Nephron (organoid): ENCODE measurements around the gene DZIP1.
"Not testable (repeated sequence)": the region's sequence is repeated elsewhere in the genome, so short reads cannot be mapped to it uniquely, and the experiment has no call there.

Experiments
- H3K27ac Mint-ChIP-seq, 3 experiments: 2 replicates each; pipeline ENCODE4 v1.8.0; 2020; ENCODE audit warnings: mixed read lengths in 3 of 3, mild to moderate bottlenecking in 2 of 3, moderate library complexity in 1 of 3
- H3K27me3 Mint-ChIP-seq: 2 replicates; pipeline ENCODE4 v1.8.0; 2021; ENCODE audit warnings: low read depth, mild to moderate bottlenecking, moderate library complexity, mixed read lengths
- H3K36me3 Mint-ChIP-seq: 2 replicates; pipeline ENCODE4 v1.8.0; 2020; ENCODE audit warnings: low read depth, mixed read lengths
- H3K4me1 Mint-ChIP-seq: 2 replicates; pipeline ENCODE4 v1.8.0; 2020; ENCODE audit warnings: mixed read lengths
- H3K4me3 Mint-ChIP-seq, 3 experiments: 2 replicates each; pipeline ENCODE4 v1.8.0; 2020; ENCODE audit warnings: mild to moderate bottlenecking in 3 of 3, mixed read lengths in 3 of 3, moderate library complexity in 2 of 3
- H3K9me3 Mint-ChIP-seq: 2 replicates; pipeline ENCODE4 v1.8.0; 2020; ENCODE audit warnings: mixed read lengths
- TF ChIP-seq, protein P1 (sequence below), 3 experiments: fragments of 200-600 bp; sonication (generic); IDR thresholded peaks; one replicate each; pipeline ENCODE4 v1.5.0; 2021; ENCODE audit warnings: antibody characterized with exemption in 3 of 3; ENCODE audit not compliant: unreplicated experiment in 3 of 3

DZIP1 gene

GRCh38 chr13:95568131-95568530 lies 76.4 kb downstream of the DZIP1 start:
- Mint-ChIP-seq H3K27ac (no peak overlapping the region), H3K27me3 (peaks cover 6% of the 10 kb centered on the region), H3K4me1 (no peaks in the 10 kb centered on the region), H3K36me3 (peaks cover 6% of the 10 kb centered on the region), H3K9me3 (peaks cover 3% of the 10 kb centered on the region), H3K4me3 (no peak overlapping the region)
- TF ChIP-seq, protein P1, sequence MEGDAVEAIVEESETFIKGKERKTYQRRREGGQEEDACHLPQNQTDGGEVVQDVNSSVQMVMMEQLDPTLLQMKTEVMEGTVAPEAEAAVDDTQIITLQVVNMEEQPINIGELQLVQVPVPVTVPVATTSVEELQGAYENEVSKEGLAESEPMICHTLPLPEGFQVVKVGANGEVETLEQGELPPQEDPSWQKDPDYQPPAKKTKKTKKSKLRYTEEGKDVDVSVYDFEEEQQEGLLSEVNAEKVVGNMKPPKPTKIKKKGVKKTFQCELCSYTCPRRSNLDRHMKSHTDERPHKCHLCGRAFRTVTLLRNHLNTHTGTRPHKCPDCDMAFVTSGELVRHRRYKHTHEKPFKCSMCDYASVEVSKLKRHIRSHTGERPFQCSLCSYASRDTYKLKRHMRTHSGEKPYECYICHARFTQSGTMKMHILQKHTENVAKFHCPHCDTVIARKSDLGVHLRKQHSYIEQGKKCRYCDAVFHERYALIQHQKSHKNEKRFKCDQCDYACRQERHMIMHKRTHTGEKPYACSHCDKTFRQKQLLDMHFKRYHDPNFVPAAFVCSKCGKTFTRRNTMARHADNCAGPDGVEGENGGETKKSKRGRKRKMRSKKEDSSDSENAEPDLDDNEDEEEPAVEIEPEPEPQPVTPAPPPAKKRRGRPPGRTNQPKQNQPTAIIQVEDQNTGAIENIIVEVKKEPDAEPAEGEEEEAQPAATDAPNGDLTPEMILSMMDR (IDR thresholded peaks at IDR 0.05; ENCODE audit: unreplicated experiment in 3 of 3) = no peak

GRCh38 chr13:95565758-95566157 lies 78.7 kb downstream of the DZIP1 start:
- H3K4me3 Mint-ChIP-seq, H3K27me3 Mint-ChIP-seq, H3K9me3 Mint-ChIP-seq, H3K36me3 Mint-ChIP-seq, H3K4me1 Mint-ChIP-seq, H3K27ac Mint-ChIP-seq: not testable (repeated sequence)

DNA sequence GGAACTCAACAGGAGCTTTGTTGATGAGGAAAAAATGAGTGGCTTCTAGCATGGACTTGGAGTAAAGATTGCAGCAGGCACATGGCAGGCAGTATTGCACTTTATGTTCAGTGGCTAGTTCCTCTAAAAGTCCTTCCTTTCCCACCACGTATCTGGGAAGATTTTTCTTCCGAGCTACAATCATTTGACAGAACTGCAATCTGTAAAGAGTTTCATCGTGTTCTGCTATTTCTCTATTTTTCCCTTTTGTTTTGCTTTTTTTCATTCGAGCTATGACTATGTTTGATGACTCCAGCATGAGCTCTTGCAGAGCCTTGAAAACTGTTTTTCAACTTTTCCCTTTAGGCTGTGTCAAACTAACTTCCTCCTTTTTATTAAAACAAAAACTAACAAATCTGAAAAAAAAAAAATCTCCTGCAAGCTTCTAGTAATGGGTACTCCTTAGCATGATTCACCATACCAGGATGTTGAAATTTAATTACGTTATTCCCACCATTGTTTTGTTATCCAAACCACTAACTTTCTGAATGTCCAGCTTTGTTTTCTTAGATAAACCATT lies 79.7 kb downstream of the DZIP1 start:
- H3K36me3 Mint-ChIP-seq = peaks cover 6% of the 10 kb centered on the region
- no peak overlapping the region for H3K27ac Mint-ChIP-seq

GRCh38 chr13:95564091-95564490 lies 80.4 kb downstream of the DZIP1 start:
- H3K27me3 Mint-ChIP-seq = peaks cover 6% of the 10 kb centered on the region
- H3K9me3 Mint-ChIP-seq = peaks cover 3% of the 10 kb centered on the region
- H3K4me1 Mint-ChIP-seq = no peaks in the 10 kb centered on the region
- H3K36me3 Mint-ChIP-seq = peaks cover 6% of the 10 kb centered on the region
- no peak overlapping the region for H3K4me3 Mint-ChIP-seq
- TF ChIP-seq, protein P1 (IDR thresholded peaks at IDR 0.05; ENCODE audit: unreplicated experiment in 3 of 3) = no peak
- no peak overlapping the region for H3K27ac Mint-ChIP-seq

More for the DNA sequence above, 79.7 kb downstream of the DZIP1 start:
- Mint-ChIP-seq H3K27me3 (peaks cover 6% of the 10 kb centered on the region), H3K9me3 (peaks cover 3% of the 10 kb centered on the region), H3K4me1 (no peaks in the 10 kb centered on the region), H3K4me3 (no peak overlapping the region)
- TF ChIP-seq, protein P1 (IDR thresholded peaks at IDR 0.05; ENCODE audit: unreplicated experiment in 3 of 3) = no peak

- Mint-ChIP-seq H3K36me3 (no peaks in the 10 kb centered on the region), H3K27ac (no peak overlapping the region), H3K27me3 (peaks cover 18% of the 10 kb centered on the region), H3K9me3 (no peaks in the 10 kb centered on the region), H3K4me3 (no peak overlapping the region), H3K4me1 (no peaks in the 10 kb centered on the region)
- TF ChIP-seq, protein P1 (IDR thresholded peaks at IDR 0.05; ENCODE audit: unreplicated experiment in 3 of 3) = no peak
These were observed 84.1 kb downstream of the DZIP1 start for GRCh38 chr13:95560387-95560786.

DNA sequence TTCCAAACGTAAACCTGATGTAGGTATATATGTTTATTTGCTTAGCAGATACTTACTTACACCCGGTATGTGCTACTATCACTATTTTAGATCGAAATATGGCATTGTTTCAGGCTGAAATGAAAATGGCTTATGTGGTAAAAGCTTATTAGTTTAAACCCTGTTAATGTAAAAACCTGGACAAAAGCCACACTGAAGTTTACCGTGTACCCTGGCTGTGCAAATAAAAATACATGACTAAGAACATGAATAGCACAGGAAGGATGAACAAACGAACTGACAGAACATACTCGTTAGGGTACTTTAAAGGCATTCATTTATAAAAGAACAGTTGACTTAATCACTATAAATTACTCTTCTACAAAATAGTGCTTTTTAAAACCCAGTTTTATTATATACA lies 85.4 kb downstream of the DZIP1 start:
- Mint-ChIP-seq H3K9me3 (no peaks in the 10 kb centered on the region), H3K4me1 (no peaks in the 10 kb centered on the region), H3K4me3 (no peak overlapping the region), H3K27me3 (peaks cover 27% of the 10 kb centered on the region), H3K27ac (no peak overlapping the region), H3K36me3 (no peaks in the 10 kb centered on the region)
- TF ChIP-seq, protein P1 (IDR thresholded peaks at IDR 0.05; ENCODE audit: unreplicated experiment in 3 of 3) = no peak
